HepG2 (cell line): ENCODE results near the gene FOXS1. TPM values are rescaled to one million over a fixed set of nuclear protein-coding genes. Genes with fewer than 3 reads are reported as not detected.

Experiments
- ATAC-seq: fragments of 200-7000 bp; cut with Tn5 transposase; 3 replicates; pipeline ENCODE4 v1.9.1; 2020; ENCODE audit warnings: mild to moderate bottlenecking, moderate library complexity
- BruUV-seq: library from RNA; stranded (reverse); fragments of 400-500 nt; replicated peaks from 2 replicates; lab custom pipeline; 2021; lab: Mats Ljungman, UMichigan
- CTCF ChIA-PET: fragments of 300-600 bp; formaldehyde crosslinking; extraction: SDS; loops from one replicate; lab custom pipeline; 2021; ENCODE audit warnings: low total read pairs, inconsistent platforms, low intra/inter-chr PET ratio; lab: Yijun Ruan, JAX
- POLR2A ChIA-PET: fragments of 350-600 bp; sonication (Branson Sonifier 250); formaldehyde crosslinking; loops from one replicate; lab custom pipeline; 2020; ENCODE audit warnings: antibody characterized with exemption, inconsistent platforms; lab: Yijun Ruan, JAX
- DNase-seq: peaks from one replicate; pipeline ENCODE4 v3.0.0-alpha.2; 2015; ENCODE audit warnings: low spot score
- FAIRE-seq: peaks from 3 replicates; lab custom pipeline; 2011; peaks lifted over from hg19 to GRCh38; lab: Jason Lieb, UNC
- H2AFZ ChIP-seq: one replicate; pipeline ENCODE4 v1.6.1; 2011; ENCODE audit warnings: low read length, inconsistent platforms
- H3K27ac ChIP-seq: fragments of 300-600 bp; 3 replicates; pipeline ENCODE4 v1.8.0; 2011; ENCODE audit warnings: mixed run types, mild to moderate bottlenecking, mixed read lengths, low read length, inconsistent platforms; ENCODE audit not compliant: insufficient read depth; ENCODE audit errors: extremely low read length
- H3K27me3 ChIP-seq, 2 experiments: fragments of 200-600 bp in 1 of 2; 2 replicates in 1 of 2; 3 replicates in 1 of 2; pipeline versions ENCODE4 v1.6.0 to v1.8.0; 2011; ENCODE audit warnings: low read length in 2 of 2, mild to moderate bottlenecking in 2 of 2, moderate library complexity in 2 of 2, inconsistent platforms in 1 of 2; ENCODE audit not compliant: insufficient read depth in 2 of 2, control insufficient read depth in 1 of 2
- H3K36me3 ChIP-seq, 2 experiments: fragments of 200-600 bp in 1 of 2; replicated peaks in 1 of 2; 2 replicates in 1 of 2; 3 replicates in 1 of 2; pipeline versions ENCODE4 v1.5.1 to v1.8.0; 2011; ENCODE audit warnings: low read length in 2 of 2, inconsistent platforms in 1 of 2; ENCODE audit not compliant: insufficient read depth in 2 of 2, control insufficient read depth in 1 of 2
- H3K4me1 ChIP-seq: 2 replicates; pipeline ENCODE4 v1.5.1; 2012; ENCODE audit warnings: low read length, inconsistent platforms; ENCODE audit not compliant: insufficient read depth
- H3K4me2 ChIP-seq: 2 replicates; pipeline ENCODE4 v1.6.0; 2011; ENCODE audit warnings: low read depth, low read length, inconsistent platforms
- H3K4me3 ChIP-seq, 3 experiments: fragments of 200-600 bp in 1 of 3; sonication (generic), shearing (Covaris generic) in 1 of 3; replicated peaks in 1 of 3; 2 replicates each; pipeline ENCODE4 v1.5.1; 2011 to 2016; ENCODE audit warnings: low read length in 3 of 3, inconsistent platforms in 2 of 3, low read depth in 2 of 3, mild to moderate bottlenecking in 2 of 3, control low read depth in 1 of 3, mixed read lengths in 1 of 3; ENCODE audit not compliant: insufficient read depth in 1 of 3
- H3K79me2 ChIP-seq: one replicate; pipeline ENCODE4 v1.6.1; 2011; ENCODE audit warnings: low read length, inconsistent platforms; ENCODE audit not compliant: insufficient read depth
- H3K9ac ChIP-seq: 2 replicates; pipeline ENCODE4 v1.6.0; 2011; ENCODE audit warnings: mild to moderate bottlenecking, low read depth, low read length, inconsistent platforms; ENCODE audit not compliant: insufficient read depth
- H3K9me3 ChIP-seq: 2 replicates; pipeline ENCODE4 v1.5.1; 2012; ENCODE audit warnings: mild to moderate bottlenecking, low read length
- H4K20me1 ChIP-seq: 2 replicates; pipeline ENCODE4 v1.6.0; 2011; ENCODE audit warnings: inconsistent platforms, mild to moderate bottlenecking, low read length, moderate library complexity; ENCODE audit not compliant: insufficient read depth
- DMAP1 ChIP-seq: IDR thresholded peaks from 2 replicates; pipeline ENCODE4 v1.6.1; 2016
- FOXA3 ChIP-seq: IDR thresholded peaks from 2 replicates; pipeline ENCODE4 v1.6.1; 2016; ENCODE audit warnings: missing genetic modification reagents, missing compliant biosample characterization
- FOXP1 ChIP-seq, 2 experiments: fragments of 450-650 bp in 1 of 2; IDR thresholded peaks; 2 replicates each; pipeline ENCODE4 v1.6.1; 2017 to 2018; ENCODE audit warnings: antibody characterized with exemption in 1 of 2
- KDM5B ChIP-seq: sonication (generic); formaldehyde crosslinking; IDR thresholded peaks from 2 replicates; pipeline ENCODE4 v1.4.0; 2020; ENCODE audit warnings: missing genetic modification reagents, mild to moderate bottlenecking, borderline replicate concordance
- MLXIP ChIP-seq: sonication (generic); formaldehyde crosslinking; IDR thresholded peaks from 2 replicates; pipeline ENCODE4 v1.9.0; 2021; ENCODE audit warnings: missing genetic modification reagents, borderline replicate concordance
- NR3C1 ChIP-seq: sonication (generic); formaldehyde crosslinking; IDR thresholded peaks from 2 replicates; pipeline ENCODE4 v1.4.0; 2020; ENCODE audit warnings: missing genetic modification reagents
- PLRG1 ChIP-seq: fragments of 450-650 bp; conservative IDR thresholded peaks from 2 replicates; pipeline ENCODE4 v1.6.1; 2016
- THAP7 ChIP-seq: sonication (generic); formaldehyde crosslinking; IDR thresholded peaks from 2 replicates; pipeline ENCODE4 v1.8.1; 2023; ENCODE audit warnings: mild to moderate bottlenecking, missing genetic modification reagents
- ZMYM3 ChIP-seq: sonication (generic); formaldehyde crosslinking; IDR thresholded peaks from 2 replicates; pipeline ENCODE4 v1.5.1; 2020; ENCODE audit warnings: mild to moderate bottlenecking, missing genetic modification reagents
- ZNF235 ChIP-seq: sonication (generic); formaldehyde crosslinking; IDR thresholded peaks from 2 replicates; pipeline ENCODE4 v1.8.1; 2023; ENCODE audit warnings: mild to moderate bottlenecking, missing genetic modification reagents, borderline replicate concordance
- ZNF350 ChIP-seq: sonication (generic); formaldehyde crosslinking; IDR thresholded peaks from 2 replicates; pipeline ENCODE4 v1.4.0; 2020; ENCODE audit warnings: mild to moderate bottlenecking, low read depth, missing genetic modification reagents, borderline replicate concordance
- ZNF430 ChIP-seq: sonication (generic); formaldehyde crosslinking; IDR thresholded peaks from 2 replicates; pipeline ENCODE4 v1.9.0; 2021; ENCODE audit warnings: mild to moderate bottlenecking, missing genetic modification reagents
- ZNF484 ChIP-seq: sonication (generic); formaldehyde crosslinking; IDR thresholded peaks from 2 replicates; pipeline ENCODE4 v1.5.1; 2020; ENCODE audit warnings: mild to moderate bottlenecking, low read depth, missing genetic modification reagents, borderline replicate concordance
- ZNF652 ChIP-seq: IDR thresholded peaks from 2 replicates; pipeline ENCODE4 v1.6.1; 2016; ENCODE audit warnings: low read depth, borderline replicate concordance
- ZNF773 ChIP-seq: sonication (generic); formaldehyde crosslinking; IDR thresholded peaks from 2 replicates; pipeline ENCODE4 v1.4.0; 2020; ENCODE audit warnings: missing genetic modification reagents, borderline replicate concordance
- ZSCAN9 ChIP-seq: IDR thresholded peaks from 2 replicates; pipeline ENCODE4 v1.6.1; 2016; ENCODE audit warnings: borderline replicate concordance
- WGBS: methylation state at CpG from one replicate; pipeline ENCODE4 v1.1.6; 2017; ENCODE audit warnings: low lambda C conversion rate; 5-methylcytosine and 5-hydroxymethylcytosine counted together
- in situ Hi-C: cut with HindIII; loops from 2 replicates; pipeline ENCODE4 v1.10.0; 2017; ENCODE audit warnings: low pct_unique_long_range_greater_than_20kb; ENCODE audit not compliant: extremely low pct_ligation_motif_present
- intact Hi-C: fragments of 100-400 bp; cut with micrococcal nuclease; formaldehyde crosslinking; loops from one replicate; pipeline ENCODE4 v1.10.0; 2022; ENCODE audit not compliant: unreplicated experiment
- polyA plus RNA-seq, 8 experiments: library from polyadenylated mRNA; depleted of rRNA in 3 of 8; stranded (reverse) in 7 of 8; unstranded in 1 of 8; fragments of >200 nt; fragmentation: Illumina TruSeq in 4 of 8; extraction: Trizol in 4 of 8; gene quantifications; 2 replicates each; pipeline versions ENCODE4 v1.2.1 to v1.2.3, GENCODE V29; 2011 to 2016; ENCODE audit warnings: low read depth in 4 of 8, missing spikeins in 1 of 8, mixed read lengths in 1 of 8; ENCODE audit not compliant: insufficient read depth in 1 of 8
- small RNA-seq, 3 experiments: library from RNA; depleted of rRNA; stranded (forward); fragments of <200 nt; gene quantifications; one replicate each; pipeline ENCODE3, GENCODE V24; 2012; ENCODE audit warnings: low read depth in 2 of 3, low replicate concordance in 1 of 3; ENCODE audit not compliant: insufficient read length in 3 of 3, insufficient read depth in 2 of 3
- total RNA-seq, 5 experiments: library from RNA; depleted of rRNA; stranded (reverse); fragments of >200 nt; fragmentation: Illumina TruSeq; extraction: Trizol; gene quantifications; 2 replicates each; pipeline ENCODE4 v1.2.3, GENCODE V29; 2016; ENCODE audit warnings: low read depth in 1 of 5

Gene FOXS1
- total and polyA plus RNA-seq, 2 of the 13 experiments (the other 11 are each of a cell fraction or from before 2014, with no cell fraction given) = not detected

- no TSS peak for BruUV-seq
- Histone ChIP-seq H3K4me3 (no peak overlapping the region), H3K9ac (no peak overlapping the region), H3K36me3 (peaks cover 48 to 88% of the 10 kb centered on the region in 2 experiments), H4K20me1 (no peaks in the 10 kb centered on the region), H3K27ac (no peak overlapping the region), H2AFZ (no peak overlapping the region), H3K79me2 (no peaks in the 10 kb centered on the region), H3K4me1 (no peaks in the 10 kb centered on the region), H3K4me2 (no peak overlapping the region), H3K27me3 (no peaks in the 10 kb centered on the region), H3K9me3 (no peaks in the 10 kb centered on the region)
- ChIA-PET POLR2A (no interaction called here), CTCF (no interaction called here)
- TF ChIP-seq PLRG1 = no peak
- TF ChIP-seq NR3C1 (CRISPR knock-in tag) = no peak
- no peak for TF ChIP-seq ZNF430
- no peak for TF ChIP-seq MLXIP (CRISPR knock-in tag)
- TF ChIP-seq ZNF484 (CRISPR knock-in tag) = no peak
- no peak for TF ChIP-seq KDM5B (CRISPR knock-in tag)
- TF ChIP-seq ZNF235 (CRISPR knock-in tag) = no peak
- TF ChIP-seq ZSCAN9 (CRISPR knock-in tag) = no peak
- no peak for TF ChIP-seq ZNF652
- no peak for TF ChIP-seq ZMYM3 (CRISPR knock-in tag)
- no peak for TF ChIP-seq FOXP1 (IDR thresholded peaks at IDR 0.05)
- no peak for TF ChIP-seq FOXP1 (CRISPR knock-in tag; IDR thresholded peaks at IDR 0.05)
- no peak for TF ChIP-seq FOXA3 (CRISPR knock-in tag)
- TF ChIP-seq ZNF350 (CRISPR knock-in tag) = no peak
- no peak for TF ChIP-seq THAP7
- no peak for TF ChIP-seq ZNF773 (CRISPR knock-in tag)
- TF ChIP-seq DMAP1 (CRISPR knock-in tag) = no peak
- ATAC-seq = no peak
- no peak for FAIRE-seq
- in situ Hi-C loops (no loop called here), intact Hi-C loops (no loop called here)
- WGBS = 98% methylated on average over 3 of the region's 3 CpGs
- DNase-seq = no peak
These were observed 48.0 kb downstream of the FOXS1 start for GRCh38 chr20:31797364-31797763.

Small RNAs within 50 kb of the gene (small RNA-seq; reads per million reads assigned to genes)
- 0 reads per million in 3 experiments for gene AL160175.1

Other genes with a start within 250 kb of the FOXS1 start
- 315 and 419 TPM in 2 replicates for gene ID1, start 240.3 kb downstream of the FOXS1 start, total RNA-seq (2016; rRNA removed; fragmentation: Illumina TruSeq; extraction: Trizol)
- gene ID1, start 240.3 kb downstream of the FOXS1 start, polyA plus RNA-seq (2011; rRNA removed) = 258 and 320 TPM in 2 replicates
- not detected in 2 replicates for gene COX4I2, start 207.7 kb downstream of the FOXS1 start, total RNA-seq (2016; rRNA removed; fragmentation: Illumina TruSeq; extraction: Trizol)
- 0.74 and 1.1 TPM in 2 replicates for gene COX4I2, start 207.7 kb downstream of the FOXS1 start, polyA plus RNA-seq (2011; rRNA removed)
- 164 and 200 TPM in 2 replicates for gene BCL2L1, start 122.7 kb downstream of the FOXS1 start, total RNA-seq (2016; rRNA removed; fragmentation: Illumina TruSeq; extraction: Trizol)
- gene BCL2L1, start 122.7 kb downstream of the FOXS1 start, polyA plus RNA-seq (2011; rRNA removed) = 258 and 259 TPM in 2 replicates
- 124 and 190 TPM in 2 replicates for gene TPX2, start 106.3 kb downstream of the FOXS1 start, total RNA-seq (2016; rRNA removed; fragmentation: Illumina TruSeq; extraction: Trizol)
- 20.0 and 34.3 TPM in 2 replicates for gene TPX2, start 106.3 kb downstream of the FOXS1 start, polyA plus RNA-seq (2011; rRNA removed)
- 0.27 TPM in 1 of 2 replicates, not detected in the other for gene MYLK2, start 26.2 kb downstream of the FOXS1 start, total RNA-seq (2016; rRNA removed; fragmentation: Illumina TruSeq; extraction: Trizol)
- gene MYLK2, start 26.2 kb downstream of the FOXS1 start, polyA plus RNA-seq (2011; rRNA removed) = 0.04 TPM in 1 of 2 replicates, not detected in the other
- 0.18 and 0.93 TPM in 2 replicates for gene DUSP15, start 24.9 kb upstream of the FOXS1 start, total RNA-seq (2016; rRNA removed; fragmentation: Illumina TruSeq; extraction: Trizol)
- 0.17 and 0.46 TPM in 2 replicates for gene DUSP15, start 24.9 kb upstream of the FOXS1 start, polyA plus RNA-seq (2011; rRNA removed)
- not detected in 2 replicates for gene TTLL9, start 25.0 kb upstream of the FOXS1 start, total RNA-seq (2016; rRNA removed; fragmentation: Illumina TruSeq; extraction: Trizol)
- 0.05 TPM in 1 of 2 replicates, not detected in the other for gene TTLL9, start 25.0 kb upstream of the FOXS1 start, polyA plus RNA-seq (2011; rRNA removed)
- gene PDRG1, start 106.4 kb upstream of the FOXS1 start, total RNA-seq (2016; rRNA removed; fragmentation: Illumina TruSeq; extraction: Trizol) = 16.6 and 22.1 TPM in 2 replicates
- 18.0 and 20.2 TPM in 2 replicates for gene PDRG1, start 106.4 kb upstream of the FOXS1 start, polyA plus RNA-seq (2011; rRNA removed)
- gene XKR7, start 122.5 kb upstream of the FOXS1 start, total RNA-seq (2016; rRNA removed; fragmentation: Illumina TruSeq; extraction: Trizol) = not detected in 2 replicates
- not detected in 2 replicates for gene XKR7, start 122.5 kb upstream of the FOXS1 start, polyA plus RNA-seq (2011; rRNA removed)
- gene CCM2L, start 164.8 kb upstream of the FOXS1 start, total RNA-seq (2016; rRNA removed; fragmentation: Illumina TruSeq; extraction: Trizol) = 0.15 TPM in 1 of 2 replicates, not detected in the other
- gene CCM2L, start 164.8 kb upstream of the FOXS1 start, polyA plus RNA-seq (2011; rRNA removed) = not detected in 2 replicates
- gene HCK, start 206.6 kb upstream of the FOXS1 start, total RNA-seq (2016; rRNA removed; fragmentation: Illumina TruSeq; extraction: Trizol) = not detected in 2 replicates
- gene HCK, start 206.6 kb upstream of the FOXS1 start, polyA plus RNA-seq (2011; rRNA removed) = 0.04 and 0.10 TPM in 2 replicates